Measurements from ENCODE around the gene MCTP1.

GRCh38 chr5:94793113-94793815, 491.6 kb downstream of the MCTP1 start:
- no peak for TF ChIP-seq TCF7 (CRISPR knock-in tag; IDR thresholded peaks at IDR 0.05; ENCODE audit: low read depth)
- TF ChIP-seq, protein P1, sequence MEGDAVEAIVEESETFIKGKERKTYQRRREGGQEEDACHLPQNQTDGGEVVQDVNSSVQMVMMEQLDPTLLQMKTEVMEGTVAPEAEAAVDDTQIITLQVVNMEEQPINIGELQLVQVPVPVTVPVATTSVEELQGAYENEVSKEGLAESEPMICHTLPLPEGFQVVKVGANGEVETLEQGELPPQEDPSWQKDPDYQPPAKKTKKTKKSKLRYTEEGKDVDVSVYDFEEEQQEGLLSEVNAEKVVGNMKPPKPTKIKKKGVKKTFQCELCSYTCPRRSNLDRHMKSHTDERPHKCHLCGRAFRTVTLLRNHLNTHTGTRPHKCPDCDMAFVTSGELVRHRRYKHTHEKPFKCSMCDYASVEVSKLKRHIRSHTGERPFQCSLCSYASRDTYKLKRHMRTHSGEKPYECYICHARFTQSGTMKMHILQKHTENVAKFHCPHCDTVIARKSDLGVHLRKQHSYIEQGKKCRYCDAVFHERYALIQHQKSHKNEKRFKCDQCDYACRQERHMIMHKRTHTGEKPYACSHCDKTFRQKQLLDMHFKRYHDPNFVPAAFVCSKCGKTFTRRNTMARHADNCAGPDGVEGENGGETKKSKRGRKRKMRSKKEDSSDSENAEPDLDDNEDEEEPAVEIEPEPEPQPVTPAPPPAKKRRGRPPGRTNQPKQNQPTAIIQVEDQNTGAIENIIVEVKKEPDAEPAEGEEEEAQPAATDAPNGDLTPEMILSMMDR (IDR thresholded peaks at IDR 0.05) = no peak
- TF ChIP-seq, protein P2, sequence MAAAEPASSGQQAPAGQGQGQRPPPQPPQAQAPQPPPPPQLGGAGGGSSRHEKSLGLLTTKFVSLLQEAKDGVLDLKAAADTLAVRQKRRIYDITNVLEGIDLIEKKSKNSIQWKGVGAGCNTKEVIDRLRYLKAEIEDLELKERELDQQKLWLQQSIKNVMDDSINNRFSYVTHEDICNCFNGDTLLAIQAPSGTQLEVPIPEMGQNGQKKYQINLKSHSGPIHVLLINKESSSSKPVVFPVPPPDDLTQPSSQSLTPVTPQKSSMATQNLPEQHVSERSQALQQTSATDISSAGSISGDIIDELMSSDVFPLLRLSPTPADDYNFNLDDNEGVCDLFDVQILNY (CRISPR knock-in tag; IDR thresholded peaks at IDR 0.05) = no peak
- no peak for TF ChIP-seq TEAD4 (CRISPR knock-in tag; IDR thresholded peaks at IDR 0.05)
- TF ChIP-seq FOXJ3 (CRISPR knock-in tag; IDR thresholded peaks at IDR 0.05; ENCODE audit: borderline replicate concordance) = no peak
- TF ChIP-seq, protein P3, sequence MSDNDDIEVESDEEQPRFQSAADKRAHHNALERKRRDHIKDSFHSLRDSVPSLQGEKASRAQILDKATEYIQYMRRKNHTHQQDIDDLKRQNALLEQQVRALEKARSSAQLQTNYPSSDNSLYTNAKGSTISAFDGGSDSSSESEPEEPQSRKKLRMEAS (CRISPR knock-in tag; IDR thresholded peaks at IDR 0.05) = no peak
- TF ChIP-seq SP1 (CRISPR knock-in tag; conservative IDR thresholded peaks at IDR 0.05) = no peak

Measured in WTC11 (cell line).